Mammary epithelial cell (primary cell): ENCODE results near the gene SIGLEC6.

ENCODE experiments used
- EZH2 ChIP-seq: IDR thresholded peaks from 2 replicates; pipeline ENCODE4 v1.6.1; 2012; ENCODE audit warnings: low read length, inconsistent platforms, borderline replicate concordance
- TF ChIP-seq, protein P1 (sequence below), 2 donors: IDR thresholded peaks in 1 of 2; conservative IDR thresholded peaks in 1 of 2; 2 replicates each; pipeline ENCODE4 v1.5.1; 2011 to 2012; ENCODE audit warnings: inconsistent platforms in 2 of 2, low read length in 2 of 2, mild to moderate bottlenecking in 2 of 2, control low read depth in 1 of 2, low read depth in 1 of 2; ENCODE audit not compliant: insufficient read depth in 1 of 2; ENCODE audit errors: extremely low read depth in 1 of 2

GRCh38 chr19:51524666-51525264 is 6.7 kb downstream of the SIGLEC6 start:
- TF ChIP-seq, protein P1, sequence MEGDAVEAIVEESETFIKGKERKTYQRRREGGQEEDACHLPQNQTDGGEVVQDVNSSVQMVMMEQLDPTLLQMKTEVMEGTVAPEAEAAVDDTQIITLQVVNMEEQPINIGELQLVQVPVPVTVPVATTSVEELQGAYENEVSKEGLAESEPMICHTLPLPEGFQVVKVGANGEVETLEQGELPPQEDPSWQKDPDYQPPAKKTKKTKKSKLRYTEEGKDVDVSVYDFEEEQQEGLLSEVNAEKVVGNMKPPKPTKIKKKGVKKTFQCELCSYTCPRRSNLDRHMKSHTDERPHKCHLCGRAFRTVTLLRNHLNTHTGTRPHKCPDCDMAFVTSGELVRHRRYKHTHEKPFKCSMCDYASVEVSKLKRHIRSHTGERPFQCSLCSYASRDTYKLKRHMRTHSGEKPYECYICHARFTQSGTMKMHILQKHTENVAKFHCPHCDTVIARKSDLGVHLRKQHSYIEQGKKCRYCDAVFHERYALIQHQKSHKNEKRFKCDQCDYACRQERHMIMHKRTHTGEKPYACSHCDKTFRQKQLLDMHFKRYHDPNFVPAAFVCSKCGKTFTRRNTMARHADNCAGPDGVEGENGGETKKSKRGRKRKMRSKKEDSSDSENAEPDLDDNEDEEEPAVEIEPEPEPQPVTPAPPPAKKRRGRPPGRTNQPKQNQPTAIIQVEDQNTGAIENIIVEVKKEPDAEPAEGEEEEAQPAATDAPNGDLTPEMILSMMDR (conservative IDR thresholded peaks at IDR 0.05 in 1 of 2, IDR thresholded peaks at IDR 0.05 in 1 of 2; ENCODE audit: extremely low read depth in 1 of 2, insufficient read depth in 1 of 2, low read depth in 1 of 2, low read length in 2 of 2) = no peak
- no peak for TF ChIP-seq EZH2
